GM21619 (cell line): ENCODE results near the gene FAM118B.

Source experiments
- ATAC-seq: cut with Tn5 transposase; IDR thresholded peaks from one replicate; pipeline ENCODE4 v1.9.1; 2021; ENCODE audit not compliant: unreplicated experiment

FAM118B gene

GRCh38 chr11:126186708-126187529 lies 24.7 kb upstream of the FAM118B start:
- ATAC-seq = no peak

GRCh38 chr11:126188332-126189108 lies 23.1 kb upstream of the FAM118B start:
- peak; percentile 81 for ATAC-seq

GRCh38 chr11:126189109-126189929 lies 22.3 kb upstream of the FAM118B start:
- peak; percentile 75 for ATAC-seq

GRCh38 chr11:126190792-126191191 lies 20.8 kb upstream of the FAM118B start:
- no peak for ATAC-seq

- ATAC-seq = no peak
These were observed 20.1 kb upstream of the FAM118B start for GRCh38 chr11:126191379-126192073.

GRCh38 chr11:126192361-126192760 lies 19.2 kb upstream of the FAM118B start:
- ATAC-seq = no peak

GRCh38 chr11:126193038-126193478 lies 18.5 kb upstream of the FAM118B start:
- ATAC-seq = no peak

GRCh38 chr11:126194121-126194543 lies 17.4 kb upstream of the FAM118B start:
- no peak for ATAC-seq

GRCh38 chr11:126195119-126195518 lies 16.5 kb upstream of the FAM118B start:
- no peak for ATAC-seq

- no peak for ATAC-seq
These were observed 14.2 kb upstream of the FAM118B start for GRCh38 chr11:126197277-126197939.

GRCh38 chr11:126198648-126199047 lies 12.9 kb upstream of the FAM118B start:
- no peak for ATAC-seq

- ATAC-seq = no peak
These were observed 8.8 kb upstream of the FAM118B start for GRCh38 chr11:126202646-126203359.

- no peak for ATAC-seq
These were observed 6.2 kb upstream of the FAM118B start for GRCh38 chr11:126205359-126205758.

- no peak for ATAC-seq
These were observed 3.7 kb upstream of the FAM118B start for GRCh38 chr11:126207896-126208295.

GRCh38 chr11:126210871-126211235 lies 729 bp upstream of the FAM118B start:
- no peak for ATAC-seq

- no peak for ATAC-seq
These were observed 593 bp downstream of the FAM118B start for GRCh38 chr11:126212089-126212660.

- no peak for ATAC-seq
These were observed 2.9 kb downstream of the FAM118B start for GRCh38 chr11:126214441-126214840.

- ATAC-seq = no peak
These were observed 3.3 kb downstream of the FAM118B start for GRCh38 chr11:126214841-126215240.
